Measurements from ENCODE around the gene MOGAT1.
"Not testable (repeated sequence)": the region's sequence is repeated elsewhere in the genome, so short reads cannot be mapped to it uniquely, and the experiment has no call there.

MOGAT1 gene

GRCh38 chr2:222711315-222711940, 40.0 kb downstream of the MOGAT1 start:
- Histone ChIP-seq H3K4me2 (no peak overlapping the region), H3K36me3 (ENCODE audit: insufficient read depth) (no peaks in the 10 kb centered on the region), H3K4me1 (ENCODE audit: low read depth, poor library complexity, severe bottlenecking) (peaks cover 3% of the 10 kb centered on the region), H3K27me3 (ENCODE audit: insufficient read depth, low read depth) (no peaks in the 10 kb centered on the region), H3K79me2 (ENCODE audit: insufficient read depth, low read depth) (no peaks in the 10 kb centered on the region), H3K4me3 (IDR thresholded peaks at IDR 0.05; ENCODE audit: insufficient read depth, low read depth, low read length) (no peak overlapping the region), H2AFZ (ENCODE audit: low read depth) (no peak overlapping the region), H3K9ac (no peak overlapping the region), H3K27ac (no peak overlapping the region), H4K20me1 (ENCODE audit: insufficient read depth) (no peaks in the 10 kb centered on the region)
- no peak for TF ChIP-seq CTCF (conservative IDR thresholded peaks at IDR 0.05; ENCODE audit: low read depth, low read length)

GRCh38 chr2:222713002-222713401, 41.5 kb downstream of the MOGAT1 start:
- Histone ChIP-seq H3K4me1 (ENCODE audit: low read depth, poor library complexity, severe bottlenecking) (peaks cover 3% of the 10 kb centered on the region), H2AFZ (ENCODE audit: low read depth) (no peak overlapping the region), H3K4me2 (no peak overlapping the region), H3K27ac (no peak overlapping the region), H3K9ac (no peak overlapping the region), H3K4me3 (IDR thresholded peaks at IDR 0.05; ENCODE audit: insufficient read depth, low read depth, low read length) (no peak overlapping the region), H3K27me3 (ENCODE audit: insufficient read depth, low read depth) (no peaks in the 10 kb centered on the region), H3K79me2 (ENCODE audit: insufficient read depth, low read depth) (no peaks in the 10 kb centered on the region), H3K36me3 (ENCODE audit: insufficient read depth) (no peaks in the 10 kb centered on the region), H4K20me1 (ENCODE audit: insufficient read depth) (no peaks in the 10 kb centered on the region)
- no peak for TF ChIP-seq CTCF (conservative IDR thresholded peaks at IDR 0.05; ENCODE audit: low read depth, low read length)

GRCh38 chr2:222714361-222715241, 43.1 kb downstream of the MOGAT1 start:
- no peak overlapping the region for H3K4me2 ChIP-seq
- H2AFZ ChIP-seq (ENCODE audit: low read depth) = no peak overlapping the region
- H3K27me3 ChIP-seq (ENCODE audit: insufficient read depth, low read depth) = no peaks in the 10 kb centered on the region
- no peaks in the 10 kb centered on the region for H3K79me2 ChIP-seq (ENCODE audit: insufficient read depth, low read depth)
- TF ChIP-seq CTCF (conservative IDR thresholded peaks at IDR 0.05; ENCODE audit: low read depth, low read length) = no peak
- H3K4me3 ChIP-seq (IDR thresholded peaks at IDR 0.05; ENCODE audit: insufficient read depth, low read depth, low read length) = no peak overlapping the region
- H3K27ac ChIP-seq = no peak overlapping the region
- no peaks in the 10 kb centered on the region for H4K20me1 ChIP-seq (ENCODE audit: insufficient read depth)
- H3K4me1 ChIP-seq (ENCODE audit: low read depth, poor library complexity, severe bottlenecking) = no peaks in the 10 kb centered on the region
- H3K36me3 ChIP-seq (ENCODE audit: insufficient read depth) = no peaks in the 10 kb centered on the region
- H3K9ac ChIP-seq = no peak overlapping the region

- H3K4me3 ChIP-seq (IDR thresholded peaks at IDR 0.05; ENCODE audit: insufficient read depth, low read depth, low read length) = no peak overlapping the region
- no peak overlapping the region for H3K27ac ChIP-seq
- H3K79me2 ChIP-seq (ENCODE audit: insufficient read depth, low read depth) = no peaks in the 10 kb centered on the region
- H4K20me1 ChIP-seq (ENCODE audit: insufficient read depth) = no peaks in the 10 kb centered on the region
- H3K4me2 ChIP-seq = no peak overlapping the region
- H3K4me1 ChIP-seq (ENCODE audit: low read depth, poor library complexity, severe bottlenecking) = no peaks in the 10 kb centered on the region
- H3K9ac ChIP-seq = no peak overlapping the region
- H2AFZ ChIP-seq (ENCODE audit: low read depth) = no peak overlapping the region
- H3K27me3 ChIP-seq (ENCODE audit: insufficient read depth, low read depth) = no peaks in the 10 kb centered on the region
- no peak for TF ChIP-seq CTCF (conservative IDR thresholded peaks at IDR 0.05; ENCODE audit: low read depth, low read length)
- H3K36me3 ChIP-seq (ENCODE audit: insufficient read depth) = no peaks in the 10 kb centered on the region
Observed at GRCh38 chr2:222715742-222716141, 44.3 kb downstream of the MOGAT1 start.

- not testable (repeated sequence) for H3K36me3 ChIP-seq (ENCODE audit: insufficient read depth); H4K20me1 ChIP-seq (ENCODE audit: insufficient read depth); H3K4me1 ChIP-seq (ENCODE audit: low read depth, poor library complexity, severe bottlenecking); H3K27me3 ChIP-seq (ENCODE audit: insufficient read depth, low read depth); H3K4me2 ChIP-seq; H3K27ac ChIP-seq; H2AFZ ChIP-seq (ENCODE audit: low read depth); H3K4me3 ChIP-seq (IDR thresholded peaks at IDR 0.05; ENCODE audit: insufficient read depth, low read depth, low read length); H3K79me2 ChIP-seq (ENCODE audit: insufficient read depth, low read depth); H3K9ac ChIP-seq
Observed at GRCh38 chr2:222719787-222720186, 48.3 kb downstream of the MOGAT1 start.

GRCh38 chr2:222721597-222721996, 50.1 kb downstream of the MOGAT1 start:
- not testable (repeated sequence) for H3K4me3 ChIP-seq (IDR thresholded peaks at IDR 0.05; ENCODE audit: insufficient read depth, low read depth, low read length); H3K4me1 ChIP-seq (ENCODE audit: low read depth, poor library complexity, severe bottlenecking); H3K9ac ChIP-seq; H3K27ac ChIP-seq; H2AFZ ChIP-seq (ENCODE audit: low read depth); H3K79me2 ChIP-seq (ENCODE audit: insufficient read depth, low read depth); H4K20me1 ChIP-seq (ENCODE audit: insufficient read depth); H3K4me2 ChIP-seq; H3K27me3 ChIP-seq (ENCODE audit: insufficient read depth, low read depth); H3K36me3 ChIP-seq (ENCODE audit: insufficient read depth)
